Non-pigmented ciliary epithelial cell (primary cell): ENCODE results near the gene TNC.

Source experiments
- DNase-seq: peaks from one replicate; pipeline ENCODE4 v3.0.0-alpha.2; 2010; ENCODE audit warnings: low read depth

The TNC gene

DNA sequence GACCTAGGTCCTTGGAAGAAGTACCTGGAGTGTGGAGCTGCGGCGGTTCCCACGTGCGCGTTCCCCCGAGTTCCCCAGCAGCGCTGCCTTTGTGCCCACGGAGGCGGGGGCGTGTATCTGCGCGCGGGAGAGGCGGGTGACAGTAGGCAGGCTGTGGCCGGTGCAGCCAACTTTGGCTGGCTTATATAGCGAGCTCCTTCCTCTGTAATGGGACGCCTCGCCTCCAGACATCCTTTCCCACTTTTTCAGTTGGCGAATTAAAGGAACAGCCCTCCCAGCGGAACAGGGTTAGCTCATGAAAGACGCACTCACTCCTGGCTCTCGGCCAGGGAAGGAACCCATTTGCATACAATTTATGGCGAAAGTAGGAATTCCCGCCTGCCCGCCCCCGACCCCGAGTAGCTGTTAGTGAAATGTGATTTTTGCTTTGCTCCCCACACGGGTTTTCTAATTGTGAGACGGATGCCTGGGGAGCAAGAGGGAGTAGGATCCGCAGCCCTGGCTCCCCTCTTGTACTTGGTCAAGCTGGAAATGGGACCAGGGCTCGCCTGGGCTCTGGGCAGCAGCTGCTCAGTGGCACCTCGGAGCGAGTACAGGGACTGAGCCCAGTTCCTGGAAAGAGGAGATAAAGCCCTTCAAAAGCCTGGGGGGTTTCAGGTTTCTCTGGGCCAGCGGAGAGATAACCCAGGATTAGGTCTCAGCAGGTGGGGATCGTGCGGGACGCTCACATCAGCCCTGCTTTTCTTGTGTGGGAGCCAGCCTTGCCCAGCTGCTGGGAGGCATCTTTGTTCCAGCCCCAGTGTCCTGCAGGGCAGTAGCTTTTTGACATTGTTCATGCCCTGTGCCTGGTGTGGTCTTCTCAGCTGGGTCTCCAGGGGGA, at the start of gene TNC:
Gene TNC (minus strand): TSS at position 159 of the 880 bp plus-strand sequence. CDS start 27,139 bp downstream, outside the sequence.
- DNase-seq, result no peak

- no peak for DNase-seq
Observed at GRCh38 chr9:115167175-115167574, 49.2 kb upstream of the TNC start.

GRCh38 chr9:115165233-115165632, 47.3 kb upstream of the TNC start:
- no peak for DNase-seq

- DNase-seq, result no peak
Observed at GRCh38 chr9:115164511-115164974, 46.6 kb upstream of the TNC start.

GRCh38 chr9:115162946-115163345, 45.0 kb upstream of the TNC start:
- no peak for DNase-seq

DNA sequence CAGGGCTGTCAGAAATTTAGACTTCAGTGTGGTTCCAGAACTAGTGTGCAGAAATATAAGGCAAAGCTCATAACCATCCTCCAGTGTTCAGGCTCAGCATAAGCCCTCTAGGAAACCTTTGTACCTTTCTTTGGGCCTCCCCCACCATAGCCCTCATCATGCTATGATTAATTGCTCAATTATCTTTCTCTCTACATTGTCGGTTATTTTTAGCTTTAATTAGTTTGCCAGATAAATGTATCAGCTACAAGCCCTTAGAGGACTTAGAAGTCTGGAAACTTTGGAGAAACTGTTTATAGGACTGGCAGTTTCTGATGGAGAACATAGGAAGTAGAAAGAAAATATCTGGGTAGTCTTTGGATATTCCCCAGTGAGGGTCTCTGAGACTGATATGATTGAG, 43.5 kb upstream of the TNC start:
- no peak for DNase-seq

GRCh38 chr9:115158661-115159481, 40.9 kb upstream of the TNC start:
- no peak for DNase-seq

DNA sequence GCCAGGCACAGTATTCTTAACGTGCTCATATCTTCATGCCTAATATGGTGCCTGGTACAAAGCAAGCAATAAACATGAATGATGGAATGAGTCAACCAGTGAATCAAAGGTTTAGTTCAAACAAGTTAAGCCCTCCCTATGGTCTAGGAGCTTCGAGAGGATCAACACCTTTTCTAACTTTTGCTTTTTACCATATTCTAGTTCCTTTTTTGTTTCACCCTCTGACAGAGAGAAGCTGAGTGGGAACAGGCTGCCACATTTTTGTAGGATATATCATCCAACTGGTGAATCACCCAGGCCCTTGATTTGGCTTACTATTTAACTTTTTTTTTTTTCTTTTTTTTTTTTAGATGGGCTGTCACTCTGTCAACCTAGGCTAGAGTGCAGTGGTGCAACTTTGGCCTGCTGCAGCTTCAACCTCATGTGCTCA, 39.3 kb upstream of the TNC start:
- no peak for DNase-seq

- DNase-seq, result no peak
Observed at GRCh38 chr9:115155037-115155436, 37.1 kb upstream of the TNC start.

DNA sequence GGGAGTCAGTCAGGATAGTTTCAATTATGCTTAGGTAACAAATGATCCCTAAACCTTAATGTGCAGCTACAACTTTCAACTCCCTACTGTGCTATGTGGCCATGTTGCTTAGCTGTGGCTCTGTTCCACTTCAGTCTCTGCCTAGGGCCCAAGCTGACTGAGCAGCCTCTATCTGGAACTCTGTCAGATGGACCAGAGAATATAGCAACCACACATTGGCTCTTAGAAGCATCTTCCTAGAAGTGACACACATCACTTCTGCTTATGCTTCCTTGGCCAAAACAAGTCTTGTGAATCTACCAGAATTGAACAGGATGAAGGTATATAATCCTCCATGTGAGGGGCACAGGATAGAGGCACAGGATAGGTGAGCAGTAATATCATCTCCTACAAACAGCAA, 36.7 kb upstream of the TNC start:
- no peak for DNase-seq

DNA sequence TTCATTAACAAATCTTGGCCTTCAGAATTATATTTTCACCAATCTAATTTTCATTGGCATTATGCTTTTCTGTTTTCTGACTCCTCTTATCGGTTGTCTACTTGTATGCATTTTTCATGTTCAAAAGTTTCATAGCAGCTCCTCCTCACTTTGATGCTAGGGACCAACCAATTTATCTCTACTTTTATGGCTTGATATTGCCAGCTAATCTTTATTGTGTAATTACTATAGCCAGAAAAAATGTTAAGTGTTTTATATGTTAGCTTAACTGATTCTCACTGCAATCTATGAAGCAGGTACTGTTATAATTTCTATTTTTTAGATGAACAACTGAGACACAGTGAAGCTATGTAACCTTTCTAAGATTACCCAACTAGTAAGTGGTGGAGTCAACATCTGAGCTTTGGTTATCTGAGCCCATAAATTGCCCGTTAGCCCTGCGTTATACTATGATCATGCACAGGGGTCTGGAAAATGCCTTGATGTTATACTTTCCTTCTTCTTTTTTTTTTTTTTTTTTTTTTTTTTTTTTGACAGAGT, 34.4 kb upstream of the TNC start:
- no peak for DNase-seq

DNA sequence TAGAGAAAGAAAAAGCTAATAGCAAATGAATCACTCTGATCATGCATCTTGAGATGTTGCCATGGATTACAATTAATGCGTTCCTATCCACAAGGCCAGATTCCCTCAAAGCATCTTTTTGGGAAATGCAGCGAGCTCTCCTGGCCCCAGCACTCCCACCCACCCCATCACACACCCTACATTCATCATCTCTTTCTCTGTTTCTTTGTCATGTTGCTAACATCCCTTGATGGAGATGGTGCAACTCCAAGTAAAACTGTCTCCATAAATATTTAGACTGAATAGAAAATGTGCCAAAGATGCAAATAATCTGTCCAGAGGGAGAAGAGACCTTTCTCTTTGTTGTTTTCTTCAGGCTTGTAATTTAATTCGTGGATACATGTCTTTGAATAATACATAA, 30.8 kb upstream of the TNC start:
- no peak for DNase-seq

DNA sequence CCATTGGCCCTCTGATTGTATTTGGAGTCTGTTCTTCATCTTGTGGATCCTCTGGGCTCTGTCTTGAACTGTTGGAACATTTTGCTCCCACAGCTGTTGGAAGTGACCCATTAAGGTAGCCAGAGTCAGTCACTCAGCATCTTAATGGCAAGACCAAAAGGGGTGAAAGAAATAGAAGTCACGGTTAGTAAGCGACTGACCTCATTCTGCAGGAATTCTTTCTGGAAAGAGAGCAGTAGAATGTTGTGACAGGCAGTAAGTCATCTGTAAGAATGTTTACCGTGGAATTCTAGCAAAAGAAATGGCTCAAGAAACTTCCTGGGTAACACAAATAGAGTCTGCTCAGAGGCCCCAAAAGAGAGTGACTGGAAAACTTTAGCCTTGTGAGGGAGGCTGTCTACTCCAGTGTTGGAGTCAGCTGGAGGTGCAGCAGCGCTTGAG, 28.6 kb upstream of the TNC start:
- DNase-seq, result peak; percentile 87

GRCh38 chr9:115144706-115145105, 26.7 kb upstream of the TNC start:
- no peak for DNase-seq

DNA sequence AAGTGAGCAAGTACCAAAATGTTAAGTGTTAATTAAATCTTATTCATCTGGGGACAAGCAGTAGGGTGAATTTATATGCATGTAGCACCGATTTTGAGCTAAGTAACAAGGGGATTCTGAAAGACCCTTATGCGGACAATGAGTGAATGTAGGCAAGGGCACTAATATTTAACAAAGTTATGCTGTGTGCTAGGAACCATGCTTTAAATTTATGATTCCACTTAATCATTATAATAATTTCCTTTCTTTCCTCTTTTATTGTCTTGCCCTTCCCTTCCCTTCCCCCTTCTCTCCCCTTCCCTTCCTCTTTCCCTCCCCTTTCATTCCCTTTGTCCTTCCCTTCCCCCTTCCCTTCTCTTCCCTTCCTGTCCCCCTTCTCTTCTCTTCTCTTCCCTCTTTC, 25.7 kb upstream of the TNC start:
- no peak for DNase-seq

DNA sequence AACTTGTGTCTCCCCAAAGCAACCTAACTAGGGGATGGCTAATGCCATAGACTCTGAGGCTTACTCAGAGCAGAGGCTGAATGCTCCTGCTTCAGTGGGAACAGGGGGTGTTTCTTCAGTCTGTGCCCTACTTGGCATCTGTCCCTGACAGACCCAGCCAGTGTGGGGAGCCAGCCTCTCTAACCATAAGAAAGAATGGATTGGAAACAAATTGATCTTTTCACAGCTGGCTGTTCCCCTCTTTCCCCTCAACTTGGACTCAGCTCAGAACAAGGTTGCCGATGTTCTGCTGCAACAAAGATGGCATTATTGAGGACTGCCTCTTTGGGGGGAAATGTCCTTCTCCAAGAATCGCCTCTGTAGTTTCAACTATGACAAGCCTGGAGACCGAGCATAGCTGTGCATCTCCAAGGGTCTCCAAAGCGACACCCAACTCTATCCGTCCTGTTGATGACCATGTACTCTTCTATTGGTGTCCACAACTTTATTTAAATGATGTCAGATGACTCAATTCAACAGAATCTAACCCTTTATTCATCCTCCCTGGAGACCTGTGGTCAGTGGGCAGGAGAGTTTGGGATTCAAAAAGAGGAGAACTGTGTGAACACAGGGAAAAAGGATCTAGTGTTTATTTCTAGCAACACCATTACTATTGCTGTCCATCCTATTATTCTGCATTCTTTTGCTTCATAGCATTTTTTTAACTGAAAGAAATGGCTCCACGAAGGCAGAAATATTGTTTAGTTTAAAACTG, 24.7 kb upstream of the TNC start:
- DNase-seq, result no peak

GRCh38 chr9:115142090-115142489, 24.1 kb upstream of the TNC start:
- no peak for DNase-seq

GRCh38 chr9:115141612-115142011, 23.7 kb upstream of the TNC start:
- DNase-seq, result no peak

DNA sequence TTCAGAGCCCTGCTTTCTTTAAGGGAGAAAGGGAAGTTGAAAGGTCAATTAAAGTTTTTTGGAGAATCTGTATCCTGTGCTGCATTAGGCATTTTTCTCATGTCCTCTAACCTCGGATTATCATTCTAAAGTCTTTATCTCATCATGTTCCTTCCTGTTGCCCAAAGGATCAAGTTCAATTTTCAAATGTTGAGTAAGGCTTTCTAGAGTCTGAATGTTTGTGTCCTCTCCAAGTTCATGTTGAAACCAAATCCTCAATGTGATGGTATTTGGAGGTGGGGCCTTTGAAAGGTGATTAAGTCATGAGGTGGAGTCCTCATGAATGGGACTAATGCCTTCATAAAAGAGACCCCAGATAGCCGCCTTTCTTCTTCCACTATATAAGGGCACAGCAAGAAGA, 20.2 kb upstream of the TNC start:
- no peak for DNase-seq

DNA sequence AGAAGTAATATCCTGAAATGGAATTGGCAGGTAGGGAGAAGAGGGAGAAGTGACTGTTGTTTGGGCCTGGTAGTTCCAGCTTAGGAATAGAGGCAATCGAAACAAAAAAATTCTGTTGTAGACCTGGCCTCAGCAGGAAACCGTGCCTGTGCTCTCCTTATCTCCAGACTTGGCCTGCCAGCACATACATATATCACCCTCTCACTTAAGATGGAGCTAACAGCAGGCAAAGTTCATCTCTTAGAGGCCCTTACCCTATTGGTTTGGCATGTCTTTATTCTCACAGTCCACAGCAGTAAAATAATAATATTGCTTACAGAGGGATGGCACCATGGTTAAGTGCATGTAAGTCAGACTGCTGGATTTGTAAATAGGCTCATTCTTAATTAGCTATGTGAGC, 19.6 kb upstream of the TNC start:
- no peak for DNase-seq

DNA sequence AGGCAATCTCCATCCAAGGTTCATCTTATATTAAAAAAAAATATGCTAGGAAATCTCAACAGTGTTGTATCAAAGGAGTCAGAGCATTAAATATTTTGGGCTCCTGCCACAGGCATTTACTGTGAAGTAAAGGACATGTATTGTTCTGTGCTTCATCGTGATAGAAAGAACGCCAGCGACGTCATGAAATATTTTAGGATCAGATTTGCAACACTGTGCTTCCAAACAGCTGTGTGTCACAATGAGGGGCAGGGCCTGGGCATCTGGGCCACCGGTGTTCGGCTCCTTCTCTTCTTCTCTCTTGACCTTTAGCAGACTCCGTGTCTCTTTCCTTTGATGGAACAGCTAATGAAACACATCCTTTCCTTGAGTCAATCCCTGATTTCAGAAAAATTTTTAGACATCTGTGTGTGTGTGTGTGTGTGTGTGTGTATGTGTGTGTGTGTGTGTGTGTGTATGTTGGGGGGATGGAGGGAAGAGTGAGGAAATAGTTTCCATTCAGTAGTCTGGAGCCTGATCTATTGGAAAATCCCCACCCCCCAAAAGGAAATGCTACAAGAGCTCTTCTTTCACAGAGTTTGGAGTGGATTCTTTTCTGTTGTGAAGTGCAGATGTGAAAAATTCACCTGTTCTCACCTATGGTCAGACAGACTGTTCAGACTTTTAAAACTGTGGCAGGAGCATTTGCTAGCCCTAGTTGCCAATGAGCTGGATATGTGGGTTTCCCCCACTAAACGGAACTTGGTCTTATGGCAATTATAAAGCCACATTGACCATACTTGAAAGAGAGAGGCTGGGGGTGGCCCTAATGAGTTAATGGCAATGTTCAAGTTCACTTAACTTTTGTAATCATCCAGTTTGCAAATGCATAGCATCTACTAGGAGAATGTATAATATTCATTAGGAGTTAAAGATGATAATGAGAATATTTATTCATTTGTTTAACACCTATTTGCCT, 18.1 kb upstream of the TNC start:
- no peak for DNase-seq
